ENCODE results near the gene COG6. TPM values are rescaled to one million over a fixed set of nuclear protein-coding genes. Genes with fewer than 3 reads are reported as not detected.

The COG6 gene
- polyA plus RNA-seq, 1 of the 3 experiments (the other 2 are of a cell fraction) = 13.1 TPM

GRCh38 chr13:39749528-39749927 lies 94.1 kb downstream of the COG6 start:
- TF ChIP-seq, protein P1, sequence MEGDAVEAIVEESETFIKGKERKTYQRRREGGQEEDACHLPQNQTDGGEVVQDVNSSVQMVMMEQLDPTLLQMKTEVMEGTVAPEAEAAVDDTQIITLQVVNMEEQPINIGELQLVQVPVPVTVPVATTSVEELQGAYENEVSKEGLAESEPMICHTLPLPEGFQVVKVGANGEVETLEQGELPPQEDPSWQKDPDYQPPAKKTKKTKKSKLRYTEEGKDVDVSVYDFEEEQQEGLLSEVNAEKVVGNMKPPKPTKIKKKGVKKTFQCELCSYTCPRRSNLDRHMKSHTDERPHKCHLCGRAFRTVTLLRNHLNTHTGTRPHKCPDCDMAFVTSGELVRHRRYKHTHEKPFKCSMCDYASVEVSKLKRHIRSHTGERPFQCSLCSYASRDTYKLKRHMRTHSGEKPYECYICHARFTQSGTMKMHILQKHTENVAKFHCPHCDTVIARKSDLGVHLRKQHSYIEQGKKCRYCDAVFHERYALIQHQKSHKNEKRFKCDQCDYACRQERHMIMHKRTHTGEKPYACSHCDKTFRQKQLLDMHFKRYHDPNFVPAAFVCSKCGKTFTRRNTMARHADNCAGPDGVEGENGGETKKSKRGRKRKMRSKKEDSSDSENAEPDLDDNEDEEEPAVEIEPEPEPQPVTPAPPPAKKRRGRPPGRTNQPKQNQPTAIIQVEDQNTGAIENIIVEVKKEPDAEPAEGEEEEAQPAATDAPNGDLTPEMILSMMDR (IDR thresholded peaks at IDR 0.05) = no peak
- TF ChIP-seq RAD21 (IDR thresholded peaks at IDR 0.05; ENCODE audit: low read length) (no peak), YY1 (IDR thresholded peaks at IDR 0.05; ENCODE audit: low read depth) (no peak), JUND (IDR thresholded peaks at IDR 0.05) (no peak), RFX5 (IDR thresholded peaks at IDR 0.05; ENCODE audit: low read length) (no peak), EP300 (IDR thresholded peaks at IDR 0.05; ENCODE audit: borderline replicate concordance in 1 of 2, low read depth in 1 of 2, low read length in 1 of 2) (no peak), POLR2AphosphoS5 (IDR thresholded peaks at IDR 0.05; ENCODE audit: low read depth, low read length) (no peak), FOXM1 (IDR thresholded peaks at IDR 0.05; ENCODE audit: low read depth) (no peak), TEAD4 (IDR thresholded peaks at IDR 0.05; ENCODE audit: borderline replicate concordance, insufficient read depth) (no peak), GATA2 (CRISPR knock-in tag; IDR thresholded peaks at IDR 0.05) (no peak)
- TF ChIP-seq, protein P2, sequence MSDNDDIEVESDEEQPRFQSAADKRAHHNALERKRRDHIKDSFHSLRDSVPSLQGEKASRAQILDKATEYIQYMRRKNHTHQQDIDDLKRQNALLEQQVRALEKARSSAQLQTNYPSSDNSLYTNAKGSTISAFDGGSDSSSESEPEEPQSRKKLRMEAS (IDR thresholded peaks at IDR 0.05; ENCODE audit: low read depth) = no peak
- TF ChIP-seq, protein P3, sequence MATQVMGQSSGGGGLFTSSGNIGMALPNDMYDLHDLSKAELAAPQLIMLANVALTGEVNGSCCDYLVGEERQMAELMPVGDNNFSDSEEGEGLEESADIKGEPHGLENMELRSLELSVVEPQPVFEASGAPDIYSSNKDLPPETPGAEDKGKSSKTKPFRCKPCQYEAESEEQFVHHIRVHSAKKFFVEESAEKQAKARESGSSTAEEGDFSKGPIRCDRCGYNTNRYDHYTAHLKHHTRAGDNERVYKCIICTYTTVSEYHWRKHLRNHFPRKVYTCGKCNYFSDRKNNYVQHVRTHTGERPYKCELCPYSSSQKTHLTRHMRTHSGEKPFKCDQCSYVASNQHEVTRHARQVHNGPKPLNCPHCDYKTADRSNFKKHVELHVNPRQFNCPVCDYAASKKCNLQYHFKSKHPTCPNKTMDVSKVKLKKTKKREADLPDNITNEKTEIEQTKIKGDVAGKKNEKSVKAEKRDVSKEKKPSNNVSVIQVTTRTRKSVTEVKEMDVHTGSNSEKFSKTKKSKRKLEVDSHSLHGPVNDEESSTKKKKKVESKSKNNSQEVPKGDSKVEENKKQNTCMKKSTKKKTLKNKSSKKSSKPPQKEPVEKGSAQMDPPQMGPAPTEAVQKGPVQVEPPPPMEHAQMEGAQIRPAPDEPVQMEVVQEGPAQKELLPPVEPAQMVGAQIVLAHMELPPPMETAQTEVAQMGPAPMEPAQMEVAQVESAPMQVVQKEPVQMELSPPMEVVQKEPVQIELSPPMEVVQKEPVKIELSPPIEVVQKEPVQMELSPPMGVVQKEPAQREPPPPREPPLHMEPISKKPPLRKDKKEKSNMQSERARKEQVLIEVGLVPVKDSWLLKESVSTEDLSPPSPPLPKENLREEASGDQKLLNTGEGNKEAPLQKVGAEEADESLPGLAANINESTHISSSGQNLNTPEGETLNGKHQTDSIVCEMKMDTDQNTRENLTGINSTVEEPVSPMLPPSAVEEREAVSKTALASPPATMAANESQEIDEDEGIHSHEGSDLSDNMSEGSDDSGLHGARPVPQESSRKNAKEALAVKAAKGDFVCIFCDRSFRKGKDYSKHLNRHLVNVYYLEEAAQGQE (IDR thresholded peaks at IDR 0.05; ENCODE audit: low read depth, low read length) = no peak
- Histone ChIP-seq H3K79me2 (ENCODE audit: insufficient read depth) (no peaks in the 10 kb centered on the region), H3K36me3 (replicated peaks in 1 of 2; ENCODE audit: control insufficient read depth in 1 of 2, insufficient read depth in 2 of 2, low read length in 1 of 2) (peaks cover 6 to 15% of the 10 kb centered on the region in 2 experiments), H3K9me3 (no peaks in the 10 kb centered on the region), H4K20me1 (ENCODE audit: insufficient read depth) (no peaks in the 10 kb centered on the region), H3K27me3 (ENCODE audit: insufficient read depth) (no peaks in the 10 kb centered on the region), H3K4me2 (no peak overlapping the region), H3K9me2 (no peaks in the 10 kb centered on the region), H2AFZ (ENCODE audit: low read depth) (no peak overlapping the region), H3K27ac (ENCODE audit: low read depth in 2 of 2, low read length in 1 of 2) (no peak overlapping the region), H3K4me3 (ENCODE audit: low read depth in 2 of 2, low read length in 1 of 2) (no peak overlapping the region), H3K4me1 (ENCODE audit: control insufficient read depth in 1 of 2, insufficient read depth in 2 of 2, low read depth in 1 of 2, low read length in 1 of 2) (no peaks in the 10 kb centered on the region), H3K9ac (no peak overlapping the region), H3F3A (replicated peaks; ENCODE audit: insufficient read depth) (peaks cover 3% of the 10 kb centered on the region)
- ChIA-PET POLR2A (no interaction called here), CTCF (interaction anchor here (1.0 kb wide), 1 partner anchor 16 kb away, joined by 3 read pairs; no protein-coding TSS in a partner anchor)
- no peak for DNase-seq

GRCh38 chr13:39751805-39752204 lies 96.3 kb downstream of the COG6 start:
- H3K4me1 ChIP-seq (ENCODE audit: control insufficient read depth in 1 of 2, insufficient read depth in 2 of 2, low read depth in 1 of 2, low read length in 1 of 2) = no peaks in the 10 kb centered on the region
- no peak for TF ChIP-seq CHD2 (IDR thresholded peaks at IDR 0.05; ENCODE audit: low read length, partially characterized antibody)
- no peak for TF ChIP-seq NFIC (IDR thresholded peaks at IDR 0.05; ENCODE audit: borderline replicate concordance)
- no peak for TF ChIP-seq MXI1 (IDR thresholded peaks at IDR 0.05; ENCODE audit: low read depth, low read length)
- no peak for TF ChIP-seq ZBTB33 (IDR thresholded peaks at IDR 0.05; ENCODE audit: borderline replicate concordance, low read depth)
- TF ChIP-seq, protein P4, sequence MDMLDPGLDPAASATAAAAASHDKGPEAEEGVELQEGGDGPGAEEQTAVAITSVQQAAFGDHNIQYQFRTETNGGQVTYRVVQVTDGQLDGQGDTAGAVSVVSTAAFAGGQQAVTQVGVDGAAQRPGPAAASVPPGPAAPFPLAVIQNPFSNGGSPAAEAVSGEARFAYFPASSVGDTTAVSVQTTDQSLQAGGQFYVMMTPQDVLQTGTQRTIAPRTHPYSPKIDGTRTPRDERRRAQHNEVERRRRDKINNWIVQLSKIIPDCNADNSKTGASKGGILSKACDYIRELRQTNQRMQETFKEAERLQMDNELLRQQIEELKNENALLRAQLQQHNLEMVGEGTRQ (IDR thresholded peaks at IDR 0.05; ENCODE audit: borderline replicate concordance, low read depth, low read length) = no peak
- TF ChIP-seq, protein P1 (IDR thresholded peaks at IDR 0.05) = no peak
- TF ChIP-seq RCOR1 (IDR thresholded peaks at IDR 0.05; ENCODE audit: low read length) = no peak
- TF ChIP-seq EP300 (IDR thresholded peaks at IDR 0.05; ENCODE audit: borderline replicate concordance in 1 of 2, low read depth in 1 of 2, low read length in 1 of 2) = no peak

More at GRCh38 chr13:39751805-39752204, 96.3 kb downstream of the COG6 start:
- Histone ChIP-seq H2AFZ (ENCODE audit: low read depth) (no peak overlapping the region), H3K27ac (ENCODE audit: low read depth in 2 of 2, low read length in 1 of 2) (no peak overlapping the region), H3K4me3 (ENCODE audit: low read depth in 2 of 2, low read length in 1 of 2) (no peak overlapping the region), H3K36me3 (replicated peaks in 1 of 2; ENCODE audit: control insufficient read depth in 1 of 2, insufficient read depth in 2 of 2, low read length in 1 of 2) (peaks cover 6 to 26% of the 10 kb centered on the region in 2 experiments), H4K20me1 (ENCODE audit: insufficient read depth) (no peaks in the 10 kb centered on the region), H3K27me3 (ENCODE audit: insufficient read depth) (no peaks in the 10 kb centered on the region), H3F3A (replicated peaks; ENCODE audit: insufficient read depth) (peaks cover 3% of the 10 kb centered on the region), H3K9me3 (no peaks in the 10 kb centered on the region), H3K4me2 (no peak overlapping the region), H3K9ac (no peak overlapping the region), H3K9me2 (no peaks in the 10 kb centered on the region), H3K79me2 (ENCODE audit: insufficient read depth) (no peaks in the 10 kb centered on the region)
- POLR2A ChIA-PET = no interaction called here
- CTCF ChIA-PET = no interaction called here
- no peak for DNase-seq
